GM12878 (cell line): Measurements from ENCODE around the gene CATSPERZ. TPM values are rescaled to one million over a fixed set of nuclear protein-coding genes. Genes with fewer than 3 reads are reported as not detected.

ENCODE experiments used
- ATAC-seq: fragments of 200-7000 bp; cut with Tn5 transposase; 3 replicates; pipeline ENCODE4 v1.9.1; 2020; ENCODE audit warnings: mild to moderate bottlenecking, moderate library complexity
- BruUV-seq: library from RNA; stranded (reverse); fragments of 400-500 nt; replicated peaks from 2 replicates; lab custom pipeline; 2021; lab: Mats Ljungman, UMichigan
- CTCF ChIA-PET: fragments of 300-600 bp; sonication (Branson Sonifier 250); formaldehyde crosslinking; extraction: SDS; loops from one replicate; lab custom pipeline; 2021; ENCODE audit warnings: inconsistent platforms; lab: Yijun Ruan, JAX
- POLR2A ChIA-PET: fragments of 350-600 bp; formaldehyde crosslinking; extraction: SDS; loops from one replicate; lab custom pipeline; 2021; ENCODE audit warnings: inconsistent platforms; lab: Charles Lee
- RAD21 ChIA-PET: fragments of 300-600 bp; sonication (Branson Sonifier 250); formaldehyde crosslinking; loops from one replicate; lab custom pipeline; 2023; ENCODE audit warnings: antibody characterized with exemption; ENCODE audit not compliant: unreplicated experiment; lab: Charles Lee
- SMC1A ChIA-PET: fragments of 300-600 bp; sonication (Branson Sonifier 250); formaldehyde crosslinking; loops from one replicate; lab custom pipeline; 2023; ENCODE audit not compliant: unreplicated experiment, uncharacterized antibody; lab: Charles Lee
- DNase-seq: peaks from one replicate; pipeline ENCODE4 v3.0.0-alpha.2; 2011; ENCODE audit warnings: low read depth, low spot score
- FAIRE-seq: peaks from 3 replicates; lab custom pipeline; 2011; peaks lifted over from hg19 to GRCh38; lab: Jason Lieb, UNC
- H2AFZ ChIP-seq: 2 replicates; pipeline ENCODE4 v1.6.0; 2011; ENCODE audit warnings: low read depth, low read length, control low read depth; ENCODE audit not compliant: control insufficient read depth
- H3K27ac ChIP-seq: 2 replicates; pipeline ENCODE4 v1.5.1; 2011; ENCODE audit warnings: control low read depth; ENCODE audit not compliant: control insufficient read depth, insufficient read depth
- H3K27me3 ChIP-seq, 2 experiments: replicated peaks in 1 of 2; 2 replicates each; pipeline versions ENCODE4 v1.6.0 to v1.6.1; 2011; ENCODE audit warnings: low read length in 1 of 2; ENCODE audit not compliant: control insufficient read depth in 2 of 2, insufficient read depth in 2 of 2
- H3K36me3 ChIP-seq, 2 experiments: 2 replicates each; pipeline ENCODE4 v1.5.1; 2011; ENCODE audit warnings: low read length in 1 of 2; ENCODE audit not compliant: control insufficient read depth in 2 of 2, insufficient read depth in 2 of 2
- H3K4me1 ChIP-seq: 2 replicates; pipeline ENCODE4 v1.6.1; 2011; ENCODE audit warnings: mild to moderate bottlenecking, low read length, moderate library complexity, mixed read lengths; ENCODE audit not compliant: control insufficient read depth, insufficient read depth
- H3K4me2 ChIP-seq: 2 replicates; pipeline ENCODE4 v1.6.0; 2011; ENCODE audit warnings: control low read depth; ENCODE audit not compliant: control insufficient read depth, insufficient read depth
- H3K4me3 ChIP-seq: fragments of 200-600 bp; sonication (generic); 2 replicates; pipeline ENCODE4 v1.5.1; 2016
- H3K79me2 ChIP-seq: 2 replicates; pipeline ENCODE4 v1.6.0; 2011; ENCODE audit warnings: low read length; ENCODE audit not compliant: control insufficient read depth, insufficient read depth
- H3K9ac ChIP-seq: 2 replicates; pipeline ENCODE4 v1.8.0; 2011; ENCODE audit warnings: low read length, control low read depth, mixed read lengths; ENCODE audit not compliant: control insufficient read depth, insufficient read depth
- H3K9me3 ChIP-seq: replicated peaks from 3 replicates; pipeline ENCODE4 v1.5.1; 2011; ENCODE audit warnings: mild to moderate bottlenecking, low read length; ENCODE audit not compliant: control insufficient read depth, insufficient read depth
- H4K20me1 ChIP-seq: 2 replicates; pipeline ENCODE4 v1.6.0; 2011; ENCODE audit not compliant: control insufficient read depth, insufficient read depth
- BCLAF1 ChIP-seq: fragments of 450-650 bp; IDR thresholded peaks from 2 replicates; pipeline ENCODE4 v1.6.1; 2017; ENCODE audit warnings: antibody characterized with exemption, mild to moderate bottlenecking, moderate library complexity
- CBFB ChIP-seq: IDR thresholded peaks from 2 replicates; pipeline ENCODE4 v1.6.1; 2016; ENCODE audit warnings: antibody characterized with exemption, low read depth
- FOS ChIP-seq: IDR thresholded peaks from 3 replicates; pipeline ENCODE4 v1.6.1; 2011; ENCODE audit warnings: borderline replicate concordance; ENCODE audit not compliant: insufficient read length; ENCODE audit errors: extremely low read depth
- MLLT1 ChIP-seq: fragments of 450-650 bp; IDR thresholded peaks from 2 replicates; pipeline ENCODE4 v1.6.1; 2016; ENCODE audit warnings: mild to moderate bottlenecking
- PRDM15 ChIP-seq: fragments of 450-650 bp; formaldehyde crosslinking; IDR thresholded peaks from 2 replicates; pipeline ENCODE4 v1.4.0; 2020; ENCODE audit warnings: mild to moderate bottlenecking, moderate library complexity
- SMAD5 ChIP-seq: IDR thresholded peaks from 2 replicates; pipeline ENCODE4 v1.6.1; 2016; ENCODE audit warnings: antibody characterized with exemption, low read depth
- SPI1 ChIP-seq: IDR thresholded peaks from 2 replicates; pipeline ENCODE4 v1.6.1; 2011; ENCODE audit warnings: low read depth, mild to moderate bottlenecking, low read length, moderate library complexity, borderline replicate concordance; ENCODE audit not compliant: insufficient read depth
- ZNF274 ChIP-seq: IDR thresholded peaks from one replicate; pipeline ENCODE4 v1.8.0; 2011; ENCODE audit not compliant: insufficient read length, insufficient read depth
- WGBS: methylation state at CpG from one replicate; pipeline ENCODE4 v1.1.6; 2016; ENCODE audit warnings: low lambda C conversion rate; ENCODE audit not compliant: insufficient replicate concordance, insufficient coverage; ENCODE audit errors: missing lambda C conversion rate; 5-methylcytosine and 5-hydroxymethylcytosine counted together
- in situ Hi-C: fragments of 300-500 bp; cut with MboI; formaldehyde crosslinking; loops from 9 replicates; pipeline ENCODE4 v1.14.3; 2018; ENCODE audit warnings: mixed read lengths
- intact Hi-C: fragments of 100-400 bp; cut with micrococcal nuclease; formaldehyde crosslinking; loops from one replicate; pipeline ENCODE4 v1.14.2; 2022; ENCODE audit not compliant: unreplicated experiment
- polyA plus RNA-seq, 11 experiments: library from polyadenylated mRNA; depleted of rRNA in 4 of 11; unstranded in 6 of 11; stranded (reverse) in 5 of 11; fragments of >200 nt; fragmentation: Nextera tagmentation in 4 of 11; fragmentation: Illumina TruSeq in 1 of 11; extraction: Ambion mirVana in 4 of 11; extraction: Trizol in 1 of 11; gene quantifications; 1 replicate in 1 of 11; 2 replicates in 10 of 11; pipeline versions ENCODE4 v1.2.1 to v1.2.3, GENCODE V29; 2011 to 2016; ENCODE audit warnings: inconsistent platforms in 2 of 11, missing spikeins in 2 of 11, low read depth in 1 of 11
- total RNA-seq, 4 experiments: library from RNA; depleted of rRNA in 3 of 4; stranded (reverse); fragments of >200 nt in 3 of 4; fragmentation: Illumina TruSeq in 1 of 4; extraction: Trizol in 1 of 4; gene quantifications; 2 replicates each; pipeline versions ENCODE4 v1.2.1 to v1.2.3, GENCODE V29; 2013 to 2021

The CATSPERZ gene
- total and polyA plus RNA-seq, 10 of the 15 experiments (the other 5 are each of a cell fraction or from before 2014, with no cell fraction given) = 0.12 to 0.31 TPM; not detected in 8

- Histone ChIP-seq H3K4me1 (peaks cover 7% of the 10 kb centered on the region), H3K79me2 (peaks cover 15% of the 10 kb centered on the region), H3K27ac (no peak overlapping the region), H3K4me3 (no peak overlapping the region), H3K27me3 (peaks cover under 1 to 5% of the 10 kb centered on the region in 2 experiments), H4K20me1 (no peaks in the 10 kb centered on the region), H3K36me3 (peaks cover 0 to 2% of the 10 kb centered on the region in 2 experiments; a peak in 2 of 4 replicates), H3K4me2 (no peak overlapping the region), H3K9ac (no peak overlapping the region), H2AFZ (no peak overlapping the region), H3K9me3 (no peaks in the 10 kb centered on the region)
- RAD21 ChIA-PET = no interaction called here
- TF ChIP-seq CBFB (no peak), SMAD5 (no peak), ZNF274 (no peak), PRDM15 (CRISPR knock-in tag) (no peak), BCLAF1 (no peak), SPI1 (no peak), MLLT1 (no peak), FOS (no peak)
- 87% methylated on average over 31 of the region's 33 CpGs for WGBS
- ATAC-seq = no peak
- no TSS peak for BruUV-seq
- SMC1A ChIA-PET = interaction anchor here (1.4 kb wide), 1 partner anchor 82 kb away, joined by 3 read pairs; no protein-coding TSS in a partner anchor
- CTCF ChIA-PET = interaction anchor here (0.9 to 2.3 kb wide), 3 partner anchors 13 to 83 kb away, joined by 3 to 7 read pairs (median 4); partner anchors contain the start of gene CATSPERZ
- no peak for DNase-seq
- intact Hi-C loops (no loop called here), in situ Hi-C loops (no loop called here)
- FAIRE-seq = no peak
- POLR2A ChIA-PET = interaction anchor here (0.5 kb wide), 1 partner anchor 602 kb away, joined by 4 read pairs; no protein-coding TSS in a partner anchor
These were observed 12.3 kb upstream of the CATSPERZ start for GRCh38 chr11:64287676-64288352.
